ENCODE results near the gene FAM110D.
A peak's percentile ranks its signal among the peaks of the same experiment; 100 is the strongest.

FAM110D gene

DNA sequence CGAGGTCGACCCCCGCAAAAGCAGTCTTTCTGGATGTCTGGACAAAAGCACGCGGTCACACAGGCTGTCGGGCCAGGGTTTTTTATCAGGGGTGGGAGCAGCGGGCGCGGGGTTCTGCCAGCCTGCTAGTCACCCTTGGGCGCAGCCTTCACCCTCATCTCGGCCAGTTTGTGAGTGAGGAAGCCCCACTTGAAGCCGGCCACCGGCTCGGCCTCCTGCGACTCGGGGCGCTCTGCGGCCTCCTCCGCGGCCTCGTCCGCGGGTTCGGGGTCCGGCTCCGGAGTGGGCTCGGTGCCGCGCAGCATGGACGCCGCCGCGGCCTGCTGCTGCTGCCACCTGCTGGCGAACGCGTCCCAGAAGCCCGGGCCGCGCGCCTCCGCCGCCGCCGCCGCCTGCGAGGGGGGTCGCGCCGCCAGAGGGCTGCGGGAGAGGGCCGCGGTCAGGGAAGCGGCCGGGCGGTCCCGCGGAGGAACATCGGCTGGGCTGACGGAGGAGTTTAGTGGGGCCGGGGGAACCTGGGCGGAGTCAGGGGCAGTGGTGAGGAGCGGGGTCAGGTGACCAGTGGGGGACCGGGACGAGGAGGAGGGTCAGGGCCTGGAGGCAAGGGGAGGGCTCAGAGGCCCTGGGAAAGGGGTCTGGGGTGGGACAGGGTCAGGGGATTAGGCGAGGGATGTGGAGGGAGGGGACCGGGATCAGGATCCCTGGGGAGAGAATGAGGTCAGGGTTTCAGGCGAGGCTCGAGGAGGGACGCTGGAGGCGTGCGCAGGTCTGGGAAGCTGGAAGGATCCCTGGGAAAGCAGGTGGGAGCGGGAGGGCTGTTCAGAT, 5.4 kb downstream of the FAM110D start:
- no peak for DNase-seq

DNA sequence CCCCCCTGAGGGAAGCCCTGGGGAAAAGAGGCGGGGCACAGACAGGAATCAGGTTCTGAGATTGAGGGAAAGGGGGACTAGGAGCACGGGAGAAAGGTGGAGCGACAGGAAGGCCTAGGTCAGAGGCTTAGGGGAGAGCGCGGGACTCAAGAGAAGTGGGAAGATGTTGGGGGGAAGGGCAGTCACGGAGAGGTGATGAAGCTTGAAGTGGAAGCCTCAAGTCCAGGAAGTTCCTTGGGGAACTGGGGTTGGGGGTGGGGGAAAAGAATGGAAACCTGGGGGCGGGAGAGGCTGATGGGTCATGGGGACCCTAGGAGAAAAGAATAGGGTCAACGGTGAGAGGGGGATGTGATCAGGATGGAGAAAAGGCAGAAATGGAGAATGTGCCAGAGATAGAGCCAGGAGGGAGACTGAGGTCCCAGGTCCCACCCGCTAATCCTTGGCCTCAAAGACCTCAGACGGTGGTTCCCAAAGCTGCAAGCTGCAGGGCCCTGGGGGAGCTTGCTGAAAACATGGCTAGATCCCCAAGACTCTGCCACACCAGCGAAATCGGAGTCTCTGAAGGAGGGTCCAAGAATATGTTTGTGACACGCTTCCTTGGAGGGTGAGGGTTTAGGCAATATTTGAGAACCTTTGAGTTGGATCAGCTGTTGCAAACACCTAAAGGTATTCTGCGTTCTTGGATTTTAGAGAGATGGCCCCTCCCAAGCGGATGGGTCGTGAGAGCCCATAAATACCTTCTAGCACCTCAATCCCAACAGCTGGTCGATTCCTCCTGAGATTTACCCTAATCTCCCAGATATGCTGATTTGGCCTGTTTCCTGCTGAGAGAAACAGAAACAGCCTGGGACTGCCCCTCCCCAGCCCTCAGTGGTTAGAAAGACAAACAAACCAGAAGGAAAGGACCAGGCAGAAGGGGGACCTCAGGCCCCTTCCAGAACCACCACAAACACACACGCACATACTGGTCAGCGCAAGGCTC, 6.3 kb downstream of the FAM110D start:
- no peak for DNase-seq

DNA sequence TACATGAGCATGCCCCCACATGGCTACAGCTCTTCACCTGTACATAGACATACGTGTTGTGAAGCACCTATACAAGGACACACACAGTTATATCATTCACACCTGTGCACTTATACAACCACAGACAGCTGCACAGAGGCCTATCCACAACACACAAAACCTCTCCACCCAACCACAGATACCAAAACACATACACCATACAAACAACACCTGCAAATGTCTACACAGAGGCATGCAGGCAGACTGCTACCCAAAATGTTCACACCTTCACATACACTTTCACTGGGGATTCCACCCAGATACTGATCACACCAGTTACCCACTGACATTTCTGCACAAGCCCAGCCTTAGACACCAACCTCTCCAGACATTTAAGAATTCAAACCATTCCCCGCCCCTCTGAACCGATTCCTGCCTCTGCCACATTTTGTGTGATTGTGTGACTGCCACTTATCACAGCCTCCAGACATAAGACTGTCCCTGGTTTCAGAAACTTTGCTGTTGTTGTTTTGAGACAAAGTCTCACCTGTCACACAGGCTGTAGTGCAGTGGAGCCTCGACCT, 7.9 kb downstream of the FAM110D start:
- DNase-seq, result no peak

DNA sequence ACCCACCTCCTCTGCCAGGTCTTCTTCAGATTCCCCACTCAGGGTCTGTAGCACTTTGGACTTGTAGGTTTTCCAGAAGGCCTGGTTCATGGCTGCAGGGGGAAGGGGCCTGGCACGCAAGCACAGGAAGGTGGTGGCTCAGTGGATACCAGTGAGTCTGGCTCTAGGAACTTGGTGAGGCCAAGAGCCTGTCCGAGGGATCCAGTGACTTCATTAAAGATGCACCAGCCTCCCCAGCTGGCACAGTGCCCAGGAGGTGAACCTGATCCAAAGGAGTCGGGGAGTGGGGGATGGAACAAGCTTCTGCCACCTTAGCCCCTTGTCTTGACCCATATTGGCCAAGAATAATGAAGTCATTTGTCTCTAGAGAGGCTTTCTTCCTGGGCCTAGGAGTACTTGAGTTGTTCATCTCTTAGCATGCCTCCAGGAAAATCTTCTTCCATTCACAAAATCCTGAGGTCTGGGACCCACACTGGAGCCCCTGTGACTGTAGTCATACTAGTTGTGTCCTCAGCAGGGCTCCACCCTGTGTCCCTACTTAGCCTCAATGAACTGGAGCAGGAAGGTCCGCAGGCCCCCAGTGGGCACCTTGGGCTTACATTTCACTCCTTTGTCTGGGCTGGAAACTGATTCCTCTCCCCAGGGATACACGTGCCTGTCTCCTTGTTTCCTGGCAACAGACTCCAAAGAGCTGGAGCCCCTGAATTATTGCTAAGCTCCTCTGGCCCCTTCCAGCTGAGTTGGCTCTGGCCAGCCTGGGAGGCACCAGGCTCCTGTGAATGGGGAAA, 9.7 kb downstream of the FAM110D start, which contains the start of gene C1orf232:
Gene C1orf232, minus strand, starts transcription at position 554 of the 788 bp plus-strand sequence. Its CDS starts 464 bp downstream, at position 90.
- DNase-seq, result peak; percentile 65

DNA sequence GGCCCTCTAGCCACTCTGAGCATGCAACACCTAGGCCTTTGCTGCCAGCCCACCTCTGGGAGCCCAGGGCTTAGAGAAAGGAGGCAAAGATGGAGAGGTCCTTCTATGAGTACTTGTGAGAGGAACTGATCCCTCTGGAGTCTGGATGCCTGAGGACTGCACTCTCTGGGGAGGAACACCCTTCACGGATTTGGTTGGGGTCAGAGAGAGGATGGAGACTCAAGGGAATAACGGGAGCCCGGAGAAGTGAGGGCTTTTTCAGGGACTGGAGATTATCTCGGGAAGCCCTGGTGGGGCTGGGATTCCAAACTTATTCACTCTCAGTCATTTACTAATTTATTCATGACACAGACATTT, 10.3 kb downstream of the FAM110D start:
- DNase-seq, result no peak

DNA sequence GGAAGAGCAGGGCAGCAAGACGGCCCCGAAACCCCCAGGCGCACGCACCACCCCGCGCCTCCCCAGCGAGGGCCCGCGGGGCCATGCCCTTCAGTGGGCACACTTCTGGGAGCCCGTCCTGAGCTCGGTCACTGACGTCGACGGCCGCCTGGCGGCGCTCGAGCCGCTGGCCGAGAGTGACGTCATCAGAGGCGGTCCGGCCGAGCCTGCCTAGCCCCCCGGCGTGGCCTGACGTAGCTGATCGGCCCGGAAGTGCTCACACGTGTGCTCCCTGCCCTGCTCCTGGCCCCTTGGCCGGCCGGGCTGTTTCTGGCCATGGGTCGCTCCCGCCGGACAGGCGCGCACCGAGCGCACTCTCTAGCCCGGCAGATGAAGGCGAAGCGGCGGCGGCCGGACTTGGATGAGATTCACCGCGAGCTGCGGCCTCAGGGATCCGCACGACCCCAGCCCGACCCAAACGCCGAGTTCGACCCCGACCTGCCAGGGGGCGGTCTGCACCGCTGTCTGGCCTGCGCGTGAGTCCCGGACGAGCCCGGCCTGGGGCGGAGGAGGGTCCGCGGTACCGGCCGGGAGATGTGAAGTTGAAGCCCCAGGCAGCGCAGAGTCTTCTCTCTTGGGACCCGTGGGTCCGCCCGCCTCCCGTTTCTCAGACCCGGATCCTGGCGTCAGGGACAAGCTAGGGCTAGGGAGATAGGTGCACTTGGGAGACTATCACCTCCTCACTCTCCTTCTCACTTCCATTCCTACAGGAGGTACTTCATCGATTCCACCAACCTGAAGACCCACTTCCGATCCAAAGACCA, 11.0 kb downstream of the FAM110D start, which contains the start of gene ZNF593:
Gene ZNF593, plus strand, starts transcription at position 240 of the 803 bp plus-strand sequence. Its CDS starts 76 bp downstream, at position 316.
- peak; percentile 87 for DNase-seq

DNA sequence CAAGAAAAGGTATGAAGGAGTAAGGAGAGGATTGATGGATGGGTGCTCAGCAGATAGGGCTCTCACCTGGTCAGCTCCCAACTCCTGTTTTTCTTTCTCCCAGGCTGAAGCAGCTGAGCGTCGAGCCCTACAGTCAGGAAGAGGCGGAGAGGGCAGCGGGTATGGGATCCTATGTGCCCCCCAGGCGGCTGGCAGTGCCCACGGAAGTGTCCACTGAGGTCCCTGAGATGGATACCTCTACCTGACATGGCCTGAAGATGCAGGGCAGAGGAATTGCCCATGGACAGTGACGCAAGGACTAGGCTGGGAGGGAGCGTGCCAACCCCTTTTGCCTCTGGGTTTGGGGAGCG, 11.6 kb downstream of the FAM110D start:
- no peak for DNase-seq

DNA sequence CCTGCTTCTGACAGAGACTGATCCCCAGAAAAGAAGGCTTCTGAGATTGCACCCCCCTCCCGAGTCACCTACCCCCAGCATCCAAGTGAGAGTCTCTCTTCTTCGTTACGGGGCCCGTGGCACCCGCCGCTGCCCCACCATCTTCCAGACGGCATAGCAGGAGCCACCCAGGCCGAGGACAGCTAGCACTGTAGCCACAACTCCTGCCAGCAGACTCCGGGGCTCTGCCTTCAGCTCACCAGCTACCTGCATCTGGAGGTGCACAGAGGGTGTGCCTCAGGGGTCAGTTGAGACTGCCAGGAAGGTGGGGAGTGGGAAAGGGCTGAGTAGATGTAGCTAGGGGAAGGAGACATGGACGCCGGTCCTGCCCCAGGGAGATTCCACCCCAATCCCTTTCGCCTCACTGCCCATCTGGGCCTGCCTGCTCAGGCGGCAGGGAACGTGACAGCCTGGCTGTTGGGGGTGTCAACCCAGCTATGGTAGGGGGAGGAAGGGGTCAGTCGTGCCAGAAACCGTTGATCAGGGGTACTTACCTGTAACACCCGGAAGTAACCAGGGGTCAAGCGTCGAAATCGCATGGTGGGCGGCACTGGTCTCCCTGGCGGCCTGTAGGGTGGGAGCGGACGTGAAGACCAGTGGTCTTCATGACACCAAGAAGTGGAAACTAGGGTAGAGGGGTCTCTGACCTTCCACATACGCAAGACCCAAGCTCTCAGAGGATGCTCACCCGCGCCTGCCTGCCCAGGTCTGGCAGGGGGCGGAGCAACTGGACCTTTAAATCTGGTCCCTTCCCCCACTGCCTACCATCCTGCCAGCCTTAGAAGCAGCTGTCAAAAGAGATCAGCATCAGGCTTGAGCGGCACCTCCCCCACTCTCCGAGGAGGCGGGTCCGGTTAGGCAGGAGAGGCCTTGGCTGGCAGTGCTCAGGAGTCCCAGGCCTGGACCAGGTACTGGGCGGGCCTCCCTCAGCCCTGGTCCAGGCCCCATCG, 12.5 kb downstream of the FAM110D start, which contains the start of gene ZNF593OS:
Gene ZNF593OS, minus strand, starts transcription at position 749 of the 989 bp plus-strand sequence. Its CDS starts 171 bp downstream, at position 578.
- no peak for DNase-seq

DNA sequence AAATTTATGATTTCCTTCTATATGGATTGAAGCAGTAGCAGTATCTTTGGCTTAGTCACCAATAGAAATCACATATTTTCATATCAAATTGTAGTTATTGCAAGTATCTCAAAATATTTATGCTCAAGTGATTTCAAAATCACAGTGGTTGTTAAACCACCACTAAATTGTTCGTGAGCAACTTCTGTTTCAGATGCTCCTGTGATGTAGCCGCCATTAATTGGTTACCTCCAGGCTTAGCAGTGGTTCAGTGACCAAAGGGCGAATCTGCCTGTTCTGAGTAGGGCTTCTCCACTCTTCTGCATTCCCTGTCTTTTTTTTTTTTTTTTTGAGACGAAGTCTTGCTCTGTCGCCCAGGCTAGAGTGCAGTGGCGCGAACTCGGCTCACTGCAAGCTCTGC, 16.5 kb downstream of the FAM110D start:
- no peak for DNase-seq

DNA sequence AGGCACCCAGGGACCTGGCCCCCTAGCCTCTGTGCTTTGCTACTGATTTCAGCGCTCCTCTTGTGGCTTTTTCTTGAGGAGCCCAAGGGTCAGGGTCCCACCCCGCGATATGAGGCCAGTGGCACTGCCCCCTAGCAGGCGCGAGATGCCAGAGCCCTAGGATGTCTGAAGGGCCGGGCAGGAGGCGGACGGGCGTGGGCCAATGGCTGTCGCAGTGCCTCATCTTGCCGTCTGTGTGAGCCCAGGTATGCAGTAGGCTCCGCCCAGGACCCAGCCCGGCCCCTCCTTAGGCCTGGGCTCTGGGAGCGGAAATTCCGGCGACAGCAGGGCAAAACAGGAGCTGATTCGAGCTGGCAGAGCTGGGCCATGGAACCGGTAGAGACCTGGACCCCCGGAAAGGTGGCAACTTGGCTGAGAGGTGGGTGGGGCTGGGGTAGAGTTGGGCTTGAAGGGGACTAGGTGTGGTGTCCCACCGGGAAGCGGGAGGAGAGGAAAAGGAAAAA, 18.4 kb downstream of the FAM110D start, which contains the start of gene CNKSR1:
Gene CNKSR1, plus strand, starts transcription at position 310 of the 503 bp plus-strand sequence. Its CDS starts 57 bp downstream, at position 367.
- DNase-seq, result peak; percentile 84

DNA sequence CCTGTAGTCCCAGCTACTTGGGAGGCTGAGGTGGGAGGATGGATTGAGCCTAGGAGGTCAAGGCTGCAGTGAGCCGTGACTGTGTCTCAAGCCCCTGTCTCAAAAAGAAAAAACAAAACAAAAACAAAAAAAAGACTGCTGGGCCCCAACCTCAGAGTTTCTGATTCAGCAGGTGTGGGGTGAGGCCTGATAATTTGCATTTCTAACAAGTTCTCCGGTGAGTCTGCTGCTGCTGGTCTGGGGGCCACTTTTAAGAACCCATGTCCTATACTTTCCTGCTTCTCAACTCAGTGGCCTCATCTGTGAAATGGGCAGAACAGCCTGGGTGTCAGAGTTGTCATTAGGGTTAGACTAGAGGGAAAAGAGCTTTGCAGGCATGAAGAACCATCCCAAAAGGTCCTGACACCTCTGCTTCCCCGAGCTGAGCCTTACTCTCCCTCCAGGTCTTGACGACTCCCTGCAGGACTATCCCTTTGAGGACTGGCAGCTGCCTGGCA, 21.2 kb downstream of the FAM110D start:
- DNase-seq, result no peak

DNA sequence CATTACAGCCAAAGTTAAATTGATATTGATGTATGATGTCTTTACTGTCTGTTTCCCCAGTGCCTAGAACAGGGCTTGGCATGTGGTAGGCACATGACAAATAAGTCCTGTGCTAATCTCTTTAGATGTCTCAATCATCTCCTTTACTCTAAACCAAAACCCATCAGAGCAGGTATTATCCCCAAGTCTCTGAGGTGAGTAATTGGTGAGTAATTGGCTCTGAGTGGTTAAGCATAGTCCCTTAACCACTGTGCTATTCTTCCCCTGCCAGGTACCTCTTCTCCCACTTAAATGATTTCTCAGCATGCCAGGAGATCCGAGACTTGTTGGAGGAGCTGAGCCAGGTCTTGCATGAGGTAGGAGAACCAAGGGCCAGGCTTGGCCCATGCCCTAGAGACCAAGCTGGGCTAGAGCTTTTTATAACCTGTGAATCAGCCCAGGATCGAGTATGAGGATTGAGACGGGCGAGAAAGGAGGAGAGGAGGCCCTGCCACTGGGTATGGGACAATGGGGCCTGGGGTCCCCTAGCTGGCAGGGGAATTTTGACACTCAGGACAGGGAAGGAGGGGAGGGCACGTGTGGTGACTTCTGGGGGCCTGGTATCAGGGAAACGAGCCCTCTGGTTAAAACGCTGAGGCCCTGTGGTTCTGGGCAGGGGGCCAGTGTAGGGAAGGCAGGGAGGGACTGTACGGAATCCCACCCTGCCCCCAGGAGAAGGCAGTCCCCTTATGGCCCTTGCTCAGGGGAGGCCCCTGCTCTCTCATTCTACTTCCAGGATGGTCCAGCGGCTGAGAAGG, 22.9 kb downstream of the FAM110D start:
- no peak for DNase-seq

DNA sequence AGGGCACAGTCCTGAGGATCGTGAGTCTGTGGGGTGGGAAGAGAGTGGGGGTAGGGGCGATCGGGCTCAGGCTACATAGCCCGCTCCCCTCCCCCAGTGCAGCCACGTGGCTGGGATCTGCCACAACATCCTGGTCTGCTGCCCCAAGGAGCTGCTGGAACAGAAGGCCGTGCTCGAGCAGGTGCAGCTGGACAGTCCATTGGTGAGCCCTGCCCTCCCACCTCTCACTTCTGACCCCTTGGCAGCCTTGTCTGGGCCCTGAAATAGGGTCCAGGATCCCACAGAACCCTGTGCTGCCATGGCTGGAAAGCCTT, 23.5 kb downstream of the FAM110D start:
- DNase-seq, result no peak

DNA sequence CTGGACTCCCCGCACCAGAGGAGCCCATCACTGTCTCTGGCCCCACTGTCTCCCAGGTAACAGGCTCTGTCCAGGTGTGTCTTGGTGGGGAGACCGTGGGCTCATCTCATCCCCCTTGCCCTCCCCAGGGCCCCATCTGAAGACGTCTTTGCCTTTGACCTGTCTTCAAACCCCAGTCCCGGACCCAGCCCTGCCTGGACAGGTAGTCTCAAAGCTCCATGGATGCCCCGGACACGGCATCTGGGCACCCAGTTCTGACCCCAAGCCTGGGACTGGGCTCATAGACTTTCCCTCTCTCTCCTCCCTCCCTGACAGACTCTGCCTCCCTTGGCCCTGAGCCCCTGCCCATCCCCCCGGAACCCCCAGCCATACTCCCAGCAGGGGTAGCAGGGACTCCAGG, 25.2 kb downstream of the FAM110D start:
- no peak for DNase-seq

DNA sequence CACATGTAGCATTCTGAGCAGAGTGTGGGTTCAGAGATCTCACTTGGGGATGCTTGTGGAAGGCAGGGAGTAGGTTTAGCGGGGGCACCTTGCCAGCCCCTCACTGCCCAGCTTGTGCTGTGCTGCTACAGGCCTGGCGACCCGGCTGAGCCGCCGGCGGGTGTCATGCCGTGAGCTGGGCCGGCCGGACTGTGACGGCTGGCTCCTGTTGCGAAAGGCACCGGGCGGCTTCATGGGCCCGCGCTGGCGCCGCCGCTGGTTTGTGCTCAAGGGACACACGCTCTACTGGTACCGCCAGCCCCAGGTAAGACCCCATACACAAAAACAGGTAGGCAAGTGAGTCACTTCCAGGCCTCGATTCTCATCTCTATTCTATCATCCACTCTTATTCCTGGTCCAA, 26.0 kb downstream of the FAM110D start:
- no peak for DNase-seq

DNA sequence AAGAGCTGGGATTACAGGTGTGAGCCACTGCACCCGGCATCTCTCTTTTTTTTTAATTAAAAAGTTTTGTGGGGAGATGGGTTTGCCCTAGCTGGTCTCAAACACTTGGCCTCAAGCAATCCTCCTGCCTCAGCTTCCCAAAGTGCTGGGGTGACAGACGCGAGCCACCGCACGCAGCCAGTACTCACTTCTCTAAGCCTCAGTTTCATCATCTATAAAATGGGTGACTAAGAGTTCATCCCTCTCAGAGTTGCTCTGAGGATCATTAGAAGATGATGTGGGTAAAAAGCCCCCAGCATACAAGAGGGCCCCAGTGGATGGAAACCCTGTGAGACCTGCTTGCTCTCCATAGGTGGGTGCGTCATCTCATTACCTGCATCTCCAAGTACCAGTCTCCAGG, 29.0 kb downstream of the FAM110D start:
- DNase-seq, result no peak

DNA sequence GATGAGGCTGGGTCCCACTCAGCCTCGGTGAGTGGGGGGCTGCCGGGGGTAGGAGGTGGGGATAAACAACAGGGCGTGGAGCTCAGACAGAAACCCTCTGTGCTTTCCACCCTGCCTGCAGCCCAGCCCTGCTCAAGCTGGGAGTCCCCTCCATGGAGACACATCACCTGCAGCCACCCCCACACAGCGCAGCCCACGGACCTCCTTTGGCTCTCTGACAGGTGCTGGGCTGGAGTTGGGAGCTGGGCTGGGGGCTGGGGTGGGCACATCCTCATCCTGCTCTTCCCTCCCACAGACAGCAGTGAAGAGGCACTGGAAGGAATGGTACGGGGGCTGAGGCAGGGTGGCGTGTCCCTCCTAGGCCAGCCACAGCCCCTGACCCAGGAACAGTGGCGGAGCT, 29.6 kb downstream of the FAM110D start:
- DNase-seq, result no peak

DNA sequence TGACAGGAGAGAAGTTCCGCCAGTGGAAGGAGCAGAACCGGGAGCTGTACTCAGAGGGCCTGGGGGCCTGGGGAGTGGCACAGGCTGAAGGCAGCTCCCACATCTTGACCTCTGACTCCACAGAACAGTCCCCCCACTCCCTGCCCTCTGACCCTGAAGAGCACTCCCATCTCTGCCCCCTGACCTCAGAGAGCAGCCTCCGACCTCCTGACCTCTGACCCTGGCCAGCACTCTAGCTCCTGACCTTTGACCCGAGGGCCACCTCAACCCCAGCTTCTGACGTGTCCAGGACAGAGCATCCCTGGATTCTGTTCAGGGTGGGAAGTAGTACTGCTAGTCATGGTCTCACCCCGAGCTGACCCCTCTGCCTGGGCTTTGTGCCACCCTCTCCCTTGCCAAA, 30.5 kb downstream of the FAM110D start:
- DNase-seq, result no peak

DNA sequence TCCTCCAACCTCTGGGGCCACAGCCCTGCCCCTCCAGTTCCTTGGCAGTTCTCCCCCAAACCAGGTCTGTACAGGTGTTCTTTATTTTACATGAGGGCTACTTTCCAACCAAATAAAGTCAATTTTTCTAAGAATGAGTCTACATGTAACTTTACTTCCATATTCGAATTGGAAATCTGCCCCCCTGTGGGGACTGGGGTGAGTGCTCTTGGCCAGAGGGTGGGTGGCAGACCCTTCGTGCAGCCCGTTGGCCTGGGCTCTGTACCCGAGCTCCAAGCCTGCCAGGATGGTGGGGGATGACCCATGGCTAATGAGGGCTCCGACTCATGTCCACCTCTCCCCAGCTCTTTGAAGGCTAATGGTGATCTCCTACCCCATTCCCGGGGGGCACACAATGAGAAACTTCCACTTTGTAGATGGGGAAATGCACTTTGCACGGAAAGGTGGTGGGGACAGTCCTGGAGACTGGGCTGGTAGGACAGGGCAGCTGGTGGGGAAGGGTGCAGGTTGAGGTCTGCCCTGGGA, 30.9 kb downstream of the FAM110D start:
- no peak for DNase-seq

Data from DMS153 (cell line).